Stimulated activated CD8-positive, alpha-beta memory T cell treated with anti-CD3 and anti-CD28 coated beads, Interleukin-4, amount 100 ng/mL, for 48 hours (primary cell): ENCODE results near the gene C19orf12.

Experiments used
- DNase-seq: peaks from one replicate; pipeline ENCODE4 v3.0.0-alpha.2; 2020

C19orf12 gene

DNA sequence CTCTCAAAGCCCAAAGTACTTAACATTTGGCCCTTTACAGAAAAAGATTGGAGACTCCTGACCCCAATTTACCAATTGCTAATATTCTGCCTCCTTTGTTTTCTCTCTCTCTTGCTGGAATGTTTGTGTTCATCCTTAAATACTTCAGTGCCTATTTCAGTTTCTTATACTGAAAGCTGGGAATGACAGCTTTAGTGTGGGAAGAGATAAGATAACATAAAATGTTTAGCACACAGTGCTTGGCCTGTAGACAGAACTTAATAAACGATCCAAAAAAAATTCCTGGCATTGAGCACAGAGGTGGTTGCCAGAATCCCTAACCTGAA is 52.8 kb downstream of the C19orf12 start:
- no peak for DNase-seq

- DNase-seq = peak; percentile 78
Measured at GRCh38 chr19:29660835-29661234, 54.2 kb downstream of the C19orf12 start.

DNA sequence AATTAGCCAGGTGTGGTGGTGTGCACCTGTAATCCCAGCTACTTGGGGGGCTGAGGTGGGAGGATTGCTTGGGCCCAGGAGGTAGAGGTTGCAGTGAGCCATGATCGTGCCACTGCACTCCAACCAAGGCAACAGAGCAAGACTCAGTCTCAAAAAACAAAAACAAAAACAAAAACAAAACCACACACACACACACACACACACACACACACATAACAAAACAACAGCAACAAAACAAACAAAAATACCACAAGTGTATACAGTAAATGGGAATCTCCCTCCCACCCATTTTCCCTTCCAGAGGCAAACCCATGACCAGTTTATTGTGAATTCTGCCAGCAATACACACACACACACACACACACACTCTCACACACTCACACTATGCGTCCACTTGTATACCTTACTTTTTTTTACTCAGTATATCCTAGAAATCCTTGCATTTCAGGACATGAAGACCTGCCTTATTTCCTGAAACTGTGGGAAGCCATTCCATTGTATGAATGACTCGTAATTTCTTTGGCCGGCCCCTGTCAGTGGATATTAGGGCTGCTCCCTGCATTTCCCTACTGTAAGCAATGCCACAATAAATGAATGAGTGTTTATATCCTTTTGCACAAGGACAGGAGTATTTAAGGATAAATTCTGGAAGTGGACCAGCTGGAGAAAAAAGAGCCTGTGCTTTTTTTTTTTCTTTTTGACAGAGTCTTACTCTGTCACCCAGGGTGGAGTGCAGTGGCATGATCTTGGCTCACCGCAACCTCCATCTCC is 56.7 kb downstream of the C19orf12 start:
- DNase-seq = no peak

- DNase-seq = no peak
Measured at GRCh38 chr19:29655648-29656335, 59.3 kb downstream of the C19orf12 start.

DNA sequence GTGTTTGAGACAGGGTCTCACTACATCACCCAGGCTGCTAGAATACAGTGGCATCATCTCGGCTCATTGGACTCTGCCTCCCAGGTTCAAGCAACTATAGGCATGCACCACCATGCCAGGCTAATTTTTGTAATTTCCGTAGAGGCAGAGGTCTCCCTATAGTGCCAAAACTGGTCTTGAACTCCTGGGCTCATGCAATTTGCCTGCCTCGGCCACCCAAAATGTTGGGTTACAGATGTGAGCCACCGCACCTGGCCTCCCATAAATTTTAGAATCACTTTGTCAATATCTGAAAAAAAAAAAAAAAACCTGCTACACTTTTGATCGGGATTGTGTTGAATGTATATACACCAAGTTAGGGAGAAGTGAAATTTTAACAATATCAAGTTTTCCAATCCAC is 61.7 kb downstream of the C19orf12 start:
- no peak for DNase-seq

- DNase-seq = no peak
Measured at GRCh38 chr19:29651622-29652394, 63.3 kb downstream of the C19orf12 start.

DNA sequence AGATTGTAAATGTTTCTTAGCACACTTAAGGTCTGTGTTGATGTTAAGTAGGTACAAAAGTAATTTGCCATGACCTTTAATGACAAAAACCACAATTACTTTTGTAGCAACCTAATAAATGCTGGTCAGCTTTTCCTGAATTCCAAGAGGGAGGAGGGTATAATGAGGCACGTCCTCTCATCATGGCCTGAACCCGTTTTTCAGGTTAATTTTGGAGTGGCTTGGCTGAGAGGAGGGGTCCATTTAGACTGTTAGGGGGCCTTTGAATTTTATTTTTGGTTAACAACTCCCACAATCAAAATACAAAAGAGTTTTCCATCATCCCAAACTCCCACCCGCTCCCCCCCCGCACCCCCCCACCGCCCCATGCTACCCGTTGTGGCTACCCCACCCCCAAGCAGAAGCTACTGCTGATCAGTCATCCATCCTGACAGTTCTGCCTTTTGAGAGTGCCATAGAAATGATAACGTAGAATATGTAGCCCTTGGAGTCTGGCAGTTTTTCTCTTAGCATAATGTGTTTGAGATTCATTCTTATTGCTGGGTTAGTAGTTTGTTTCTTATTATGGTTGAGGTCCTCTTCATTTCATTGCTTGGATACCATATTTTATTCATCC is 64.2 kb downstream of the C19orf12 start:
- DNase-seq = no peak
